HG03469 (cell line): ENCODE results near the gene MCUB.
"Not testable (repeated sequence)": the region's sequence is repeated elsewhere in the genome, so short reads cannot be mapped to it uniquely, and the experiment has no call there.

Experiments used
- ATAC-seq: cut with Tn5 transposase; IDR thresholded peaks from one replicate; pipeline ENCODE4 v1.9.1; 2021; ENCODE audit warnings: mild to moderate bottlenecking, moderate library complexity, moderate number of reproducible peaks; ENCODE audit not compliant: unreplicated experiment

MCUB gene

DNA sequence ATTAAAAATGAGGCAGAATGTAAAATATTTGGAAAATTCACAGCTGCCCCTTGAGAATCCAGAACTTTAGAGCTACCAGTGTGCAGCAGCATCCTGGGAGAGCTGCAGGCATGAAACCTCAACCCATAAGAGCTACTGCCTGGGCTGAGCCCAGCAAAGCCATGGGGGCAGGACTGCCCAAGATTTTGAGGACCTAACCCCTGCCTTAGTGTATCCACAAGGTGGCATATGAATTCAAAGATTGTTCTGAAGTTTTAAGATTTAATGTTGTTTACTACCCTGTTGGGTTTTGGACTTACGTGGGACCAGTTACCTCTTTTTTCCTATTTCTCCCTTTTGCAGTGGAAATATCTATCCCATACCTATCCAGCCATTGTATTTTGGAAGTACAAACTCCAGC is 116.8 kb downstream of the MCUB start:
- no peak for ATAC-seq

- not testable (repeated sequence) for ATAC-seq
Measured at GRCh38 chr4:109678472-109678871, 118.4 kb downstream of the MCUB start.

DNA sequence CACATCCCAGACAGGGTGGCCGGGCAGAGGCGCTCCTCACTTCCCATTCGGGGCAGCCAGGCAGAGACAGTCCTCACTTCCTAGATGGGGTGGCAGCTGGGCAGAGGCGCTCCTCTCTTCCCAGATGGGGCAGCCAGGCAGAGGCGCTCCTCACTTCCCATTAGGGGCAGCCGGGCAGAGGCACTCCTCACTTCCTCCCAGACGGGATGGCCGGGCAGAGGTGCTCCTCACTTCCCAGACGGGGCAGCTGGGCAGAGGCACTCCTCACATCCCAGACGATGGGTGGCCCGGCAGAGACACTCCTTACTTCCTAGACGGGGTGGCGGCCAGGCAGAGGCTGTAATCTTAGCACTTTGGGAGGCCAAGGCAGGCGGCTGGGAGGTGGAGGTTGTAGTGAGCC is 118.9 kb downstream of the MCUB start:
- ATAC-seq, result not testable (repeated sequence)

DNA sequence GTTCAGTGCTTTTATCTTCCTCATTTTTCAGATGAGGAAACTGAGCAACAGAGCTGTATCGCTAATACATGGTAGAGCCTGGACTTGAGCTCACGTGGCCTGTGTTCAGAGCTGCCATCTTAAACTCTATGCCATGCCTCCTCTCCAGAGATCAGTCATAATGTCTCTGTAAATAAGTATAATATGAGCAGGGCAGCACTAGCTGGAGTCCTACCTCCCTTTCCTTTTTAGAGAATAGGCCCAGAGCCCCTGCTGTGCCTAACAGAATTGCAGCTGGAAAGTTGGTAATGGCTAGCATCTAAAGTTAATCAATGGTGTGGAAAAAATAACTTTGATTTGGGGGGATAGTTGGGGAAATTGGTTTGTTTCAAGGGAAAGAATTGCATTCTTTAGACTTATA is 122.8 kb downstream of the MCUB start:
- no peak for ATAC-seq

DNA sequence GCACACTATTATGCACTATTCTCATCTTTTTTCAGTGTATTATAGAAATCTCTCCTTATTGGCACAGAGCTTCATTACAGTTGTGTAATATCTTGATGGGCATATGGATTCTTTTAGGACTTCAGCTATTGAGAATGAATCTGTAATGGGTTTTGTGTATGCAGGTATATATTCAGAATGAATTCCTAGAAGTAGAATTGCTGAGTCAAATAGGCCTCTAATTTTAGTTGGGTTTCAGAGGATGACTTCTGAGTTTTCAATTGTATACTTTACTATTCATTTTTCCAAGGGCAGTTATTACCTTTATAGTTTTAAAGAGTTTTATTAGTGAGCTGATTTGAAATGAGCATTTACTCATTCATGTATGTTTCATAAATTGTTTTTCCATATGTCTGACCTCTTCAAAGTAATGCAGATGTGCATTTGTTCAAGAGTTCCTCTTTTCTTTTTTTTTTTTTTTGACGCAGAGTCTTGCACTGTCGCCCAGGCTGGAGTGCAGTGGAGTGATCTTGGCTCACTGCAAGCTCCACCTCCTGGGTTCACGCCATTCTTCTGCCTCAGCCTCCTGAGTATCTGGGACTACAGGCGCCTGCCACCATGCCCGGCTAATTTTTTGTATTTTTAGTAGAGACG is 123.7 kb downstream of the MCUB start:
- ATAC-seq, result no peak

- no peak for ATAC-seq
Measured at GRCh38 chr4:109684727-109685126, 124.7 kb downstream of the MCUB start.

- ATAC-seq, result peak; percentile 80
Measured at GRCh38 chr4:109690690-109691410, 130.8 kb downstream of the MCUB start.

DNA sequence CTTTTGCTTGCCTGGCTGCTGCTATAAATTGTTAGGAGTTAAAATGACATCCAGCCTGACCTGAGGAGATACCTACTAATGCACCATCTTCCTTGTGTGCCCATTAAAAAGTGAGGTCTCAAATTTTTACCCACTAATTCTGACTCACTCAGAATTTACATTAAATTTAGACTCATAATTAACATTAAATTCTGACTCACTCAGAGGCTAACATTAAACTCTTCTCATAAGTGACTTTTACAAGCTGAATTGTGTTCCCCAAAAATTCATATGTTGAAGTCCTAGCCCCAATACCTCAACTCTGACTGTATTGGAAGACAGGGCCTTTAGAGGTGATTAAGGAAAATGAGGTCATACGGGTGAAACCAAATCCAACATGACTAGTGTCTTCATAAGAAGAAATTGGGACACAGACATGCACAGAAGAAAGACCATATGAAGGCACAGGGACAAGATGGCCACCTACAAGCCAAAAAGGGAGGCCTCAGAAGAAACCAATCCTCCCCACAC is 131.4 kb downstream of the MCUB start:
- ATAC-seq, result no peak

GRCh38 chr4:109698656-109699055 is 138.6 kb downstream of the MCUB start:
- ATAC-seq, result no peak

DNA sequence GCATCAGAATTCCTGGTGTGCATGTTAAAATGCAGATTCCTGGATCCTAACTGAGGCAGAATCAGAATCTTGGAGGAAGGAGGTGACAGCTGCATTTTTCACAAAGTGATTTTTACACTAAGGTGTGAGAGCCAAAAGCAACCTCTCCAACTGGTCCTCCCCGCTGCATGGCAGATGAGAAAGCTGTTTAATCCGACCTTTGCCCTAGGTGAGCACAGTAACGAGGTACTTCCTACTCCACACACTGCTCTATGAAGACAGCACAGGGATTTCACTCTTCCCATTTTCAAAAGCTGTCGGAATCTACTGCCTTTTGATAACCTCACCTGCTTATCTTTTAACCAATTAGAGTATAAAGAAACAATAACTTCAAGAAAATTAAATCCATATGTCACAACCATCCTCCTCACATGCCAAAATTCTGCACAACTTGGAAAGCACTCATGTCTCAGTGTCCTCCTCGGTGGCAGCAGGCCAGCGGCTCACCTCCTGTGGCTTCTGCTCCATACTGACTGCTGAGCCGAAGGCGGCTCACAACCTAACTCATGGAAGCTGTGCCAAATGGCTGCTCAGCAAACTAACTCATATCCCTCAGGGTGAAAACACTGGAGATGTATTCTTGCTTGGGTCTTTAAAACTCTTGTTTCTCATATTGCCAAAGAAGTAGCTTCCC is 139.6 kb downstream of the MCUB start:
- no peak for ATAC-seq

GRCh38 chr4:109701566-109702410 is 141.7 kb downstream of the MCUB start:
- no peak for ATAC-seq

DNA sequence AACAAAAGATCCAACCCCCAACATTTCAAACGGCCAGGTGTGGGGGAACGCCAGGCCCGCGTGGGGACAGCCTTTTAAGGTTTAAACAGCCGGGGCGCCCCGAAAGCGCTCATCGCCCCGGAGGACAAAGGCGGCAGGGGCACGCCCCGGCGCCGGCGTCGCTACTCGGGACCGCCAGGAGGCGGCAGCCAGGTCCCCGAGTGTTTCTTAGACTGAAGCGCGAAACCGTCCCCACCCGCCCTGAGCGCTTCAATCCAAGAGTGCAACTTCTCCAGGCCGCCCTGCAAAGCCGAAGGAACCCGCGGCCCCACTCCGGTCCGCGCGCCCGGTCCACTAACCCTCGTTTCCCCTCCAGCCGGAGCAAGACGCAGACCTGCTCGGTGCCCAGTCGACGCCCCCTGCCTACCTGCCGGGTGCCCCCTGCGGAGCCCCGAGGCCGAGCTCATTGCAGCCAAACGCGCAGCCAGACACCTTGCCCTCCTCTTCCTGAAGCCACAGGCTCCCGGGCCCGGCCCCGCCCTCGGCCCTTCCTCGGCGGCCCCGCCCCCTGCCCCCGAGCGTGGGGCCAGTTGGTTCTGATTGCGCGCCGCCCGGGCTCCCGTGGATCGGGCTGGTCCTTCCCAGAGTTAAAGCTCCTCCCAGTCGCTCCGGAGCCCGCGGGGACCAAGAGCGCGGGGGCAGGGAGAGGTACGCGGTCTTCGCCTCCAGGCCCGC is 143.1 kb downstream of the MCUB start, which contains the start of gene CASP6:
Gene CASP6, minus strand, starts transcription at position 496 of the 714 bp plus-strand sequence. Its CDS starts 50 bp downstream, at position 446.
- ATAC-seq, result peak; percentile 43

- no peak for ATAC-seq
Measured at GRCh38 chr4:109703664-109704361, 143.8 kb downstream of the MCUB start.

GRCh38 chr4:109708435-109708834 is 148.4 kb downstream of the MCUB start:
- ATAC-seq, result no peak

DNA sequence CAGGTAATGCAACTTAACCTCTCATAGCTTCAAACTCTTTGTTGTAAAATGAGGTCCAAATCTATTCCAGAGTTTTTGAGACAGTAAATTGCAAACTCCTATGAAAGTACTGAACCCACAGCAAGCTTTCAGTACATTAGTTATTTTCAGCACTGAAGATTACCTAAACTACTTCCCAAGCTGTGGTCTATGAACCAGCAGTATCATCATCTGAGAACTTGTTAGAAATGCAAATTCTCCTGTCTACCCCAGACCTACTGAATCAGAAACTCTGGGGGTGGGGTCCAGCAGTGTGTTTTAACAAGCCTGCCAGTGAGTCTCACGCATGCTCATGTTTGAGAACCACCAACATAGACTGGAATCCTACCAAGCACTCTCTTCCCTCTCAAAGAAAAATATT is 148.9 kb downstream of the MCUB start:
- ATAC-seq, result peak; percentile 83

DNA sequence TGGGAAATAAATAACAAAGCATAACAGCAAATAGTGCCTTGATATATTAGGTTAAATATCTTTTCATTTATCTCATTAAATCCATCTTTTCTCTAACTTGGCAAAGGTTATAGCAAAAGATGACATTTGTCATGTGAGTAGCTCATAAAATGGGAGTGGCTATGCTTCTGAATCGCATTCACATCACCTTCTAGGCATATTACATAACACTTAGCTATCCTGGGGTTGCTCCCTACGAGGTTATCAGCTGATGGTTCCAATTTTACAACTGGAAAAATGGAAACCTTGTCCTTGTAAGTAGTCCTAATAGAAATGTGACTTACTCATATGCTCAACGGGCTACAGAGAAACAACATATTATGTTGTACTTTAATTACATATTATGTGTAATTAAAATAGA is 153.5 kb downstream of the MCUB start:
- no peak for ATAC-seq

- no peak for ATAC-seq
Measured at GRCh38 chr4:109718759-109719158, 158.7 kb downstream of the MCUB start.

DNA sequence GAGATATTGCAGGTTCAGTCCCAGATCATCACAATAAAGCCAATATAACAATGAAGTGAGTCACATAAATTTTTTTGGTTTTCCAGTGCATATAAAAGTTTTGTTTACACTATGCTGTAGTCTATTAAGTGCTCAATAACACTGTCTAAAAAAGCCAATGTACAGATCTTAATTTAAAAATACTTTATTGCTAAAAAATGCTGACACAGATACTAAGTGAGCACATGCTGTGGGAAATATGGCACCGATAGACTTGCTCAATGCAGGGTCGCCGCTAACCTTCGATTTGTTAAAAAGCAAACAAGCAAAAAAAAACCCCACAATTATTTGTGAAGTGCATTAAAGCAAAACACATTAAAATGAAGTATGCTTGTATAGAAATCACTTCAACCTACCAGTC is 159.6 kb downstream of the MCUB start:
- no peak for ATAC-seq

DNA sequence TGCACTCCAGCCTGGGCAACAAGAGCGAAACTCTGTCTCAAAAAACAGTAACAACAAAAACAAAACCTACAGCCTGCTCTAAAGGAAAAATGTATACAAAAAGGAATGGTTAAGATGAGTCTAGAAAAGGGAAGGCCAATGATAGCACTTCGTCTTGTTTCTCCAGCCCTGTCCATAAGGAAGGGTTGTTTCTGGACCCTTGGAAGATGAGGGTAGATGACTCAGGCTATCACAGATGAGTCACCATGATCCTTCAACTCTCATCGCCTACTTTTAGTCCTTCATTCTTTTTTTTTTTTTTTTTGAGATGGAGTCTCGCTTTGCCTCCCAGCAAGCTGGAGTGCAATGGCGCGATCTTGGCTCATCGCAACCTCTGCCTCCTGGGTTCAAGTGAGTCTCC is 161.0 kb downstream of the MCUB start:
- no peak for ATAC-seq

- ATAC-seq, result no peak
Measured at GRCh38 chr4:109722357-109722756, 162.3 kb downstream of the MCUB start.
